Calu3 (cell line): ENCODE results near the gene ELOVL6. TPM values are rescaled to one million over a fixed set of nuclear protein-coding genes. Genes with fewer than 3 reads are reported as not detected.

Source experiments
- BruUV-seq: library from RNA; stranded (reverse); fragments of 400-500 nt; replicated peaks from 2 replicates; lab custom pipeline; 2021; lab: Mats Ljungman, UMichigan
- CTCF ChIA-PET: fragments of 300-600 bp; sonication (Branson Sonifier 250); formaldehyde crosslinking; loops from one replicate; lab custom pipeline; 2022; ENCODE audit warnings: antibody characterized with exemption; lab: Charles Lee
- DNase-seq: peaks from one replicate; pipeline ENCODE4 v3.0.0; 2022
- H3K27ac Mint-ChIP-seq: one replicate; pipeline ENCODE4 v1.8.0; 2022; ENCODE audit warnings: mixed read lengths; ENCODE audit not compliant: unreplicated experiment
- H3K27me3 Mint-ChIP-seq: one replicate; pipeline ENCODE4 v1.8.0; 2022; ENCODE audit warnings: mixed read lengths; ENCODE audit not compliant: unreplicated experiment
- H3K36me3 Mint-ChIP-seq: one replicate; pipeline ENCODE4 v1.8.0; 2022; ENCODE audit warnings: mild to moderate bottlenecking, moderate library complexity, mixed read lengths; ENCODE audit not compliant: insufficient read depth, unreplicated experiment
- H3K4me1 Mint-ChIP-seq: one replicate; pipeline ENCODE4 v1.8.0; 2022; ENCODE audit warnings: mild to moderate bottlenecking, low read depth, mixed read lengths; ENCODE audit not compliant: unreplicated experiment
- H3K4me3 Mint-ChIP-seq: one replicate; pipeline ENCODE4 v1.8.0; 2022; ENCODE audit warnings: mild to moderate bottlenecking, low read depth, moderate library complexity, mixed read lengths; ENCODE audit not compliant: unreplicated experiment
- H3K9me3 Mint-ChIP-seq: one replicate; pipeline ENCODE4 v1.8.0; 2022; ENCODE audit warnings: low read depth, mixed read lengths; ENCODE audit not compliant: unreplicated experiment
- CTCF ChIP-seq: fragments of 200-600 bp; IDR thresholded peaks from one replicate; pipeline ENCODE4 v1.8.0; 2022; ENCODE audit warnings: antibody characterized with exemption; ENCODE audit not compliant: unreplicated experiment
- intact Hi-C: fragments of 100-400 bp; cut with micrococcal nuclease; formaldehyde crosslinking; loops from one replicate; pipeline ENCODE4 v1.10.0; 2022; ENCODE audit not compliant: unreplicated experiment
- total RNA-seq: library from RNA; stranded (reverse); gene quantifications from 2 replicates; pipeline ENCODE4 v1.2.3, GENCODE V29; 2022

ELOVL6 gene
- total RNA-seq, 1 experiment from 2014 or later, result 26.1 TPM

GRCh38 chr4:110014233-110014632 lies 184.2 kb downstream of the ELOVL6 start:
- no peak for TF ChIP-seq CTCF
- H3K36me3 Mint-ChIP-seq, result no peaks in the 10 kb centered on the region
- no peaks in the 10 kb centered on the region for H3K27me3 Mint-ChIP-seq
- CTCF ChIA-PET, result no interaction called here
- no TSS peak for BruUV-seq
- no peak for DNase-seq
- no peak overlapping the region for H3K27ac Mint-ChIP-seq
- H3K9me3 Mint-ChIP-seq, result no peaks in the 10 kb centered on the region
- no peak overlapping the region for H3K4me3 Mint-ChIP-seq
- peaks cover 8% of the 10 kb centered on the region for H3K4me1 Mint-ChIP-seq
- intact Hi-C loops, result no loop called here

- peaks cover 8% of the 10 kb centered on the region for H3K4me1 Mint-ChIP-seq
- no peaks in the 10 kb centered on the region for H3K36me3 Mint-ChIP-seq
- no TSS peak for BruUV-seq
- H3K27ac Mint-ChIP-seq, result no peak overlapping the region
- no peak for DNase-seq
- no peak overlapping the region for H3K4me3 Mint-ChIP-seq
- CTCF ChIA-PET, result no interaction called here
- no peaks in the 10 kb centered on the region for H3K9me3 Mint-ChIP-seq
- no peak for TF ChIP-seq CTCF
- intact Hi-C loops, result no loop called here
- no peaks in the 10 kb centered on the region for H3K27me3 Mint-ChIP-seq
Measured at GRCh38 chr4:110012917-110013316, 185.5 kb downstream of the ELOVL6 start.

- TF ChIP-seq CTCF, result no peak
- no peak overlapping the region for H3K4me3 Mint-ChIP-seq
- H3K4me1 Mint-ChIP-seq, result peaks cover 10% of the 10 kb centered on the region
- CTCF ChIA-PET, result no interaction called here
- intact Hi-C loops, result no loop called here
- DNase-seq, result no peak
- BruUV-seq, result no TSS peak
- no peaks in the 10 kb centered on the region for H3K27me3 Mint-ChIP-seq
- H3K27ac Mint-ChIP-seq, result no peak overlapping the region
- H3K9me3 Mint-ChIP-seq, result no peaks in the 10 kb centered on the region
- H3K36me3 Mint-ChIP-seq, result no peaks in the 10 kb centered on the region
Measured at GRCh38 chr4:110010797-110011196, 187.6 kb downstream of the ELOVL6 start.

GRCh38 chr4:110009550-110009949 lies 188.9 kb downstream of the ELOVL6 start:
- DNase-seq, result no peak
- TF ChIP-seq CTCF, result no peak
- H3K4me1 Mint-ChIP-seq, result peaks cover 16% of the 10 kb centered on the region
- H3K9me3 Mint-ChIP-seq, result no peaks in the 10 kb centered on the region
- no TSS peak for BruUV-seq
- H3K27me3 Mint-ChIP-seq, result no peaks in the 10 kb centered on the region
- no peak overlapping the region for H3K4me3 Mint-ChIP-seq
- H3K27ac Mint-ChIP-seq, result no peak overlapping the region
- H3K36me3 Mint-ChIP-seq, result no peaks in the 10 kb centered on the region
- CTCF ChIA-PET, result interaction anchor here (1.3 kb wide), 1 partner anchor 12 kb away, joined by 3 read pairs; no protein-coding TSS in a partner anchor
- intact Hi-C loops, result loop anchor here (10.0 kb wide), 2 partner anchors 185 to 335 kb away; partner anchors contain the start of gene ELOVL6
